Gastrocnemius medialis (tissue), 4 donors: ENCODE data around the gene OR2AJ1.

Experiments
- POLR2A ChIP-seq, 2 donors: fragments of 450-650 bp; IDR thresholded peaks; one replicate each; pipeline ENCODE4 v1.6.1; 2017; ENCODE audit warnings: antibody characterized with exemption in 2 of 2, mild to moderate bottlenecking in 2 of 2, moderate library complexity in 2 of 2
- TF ChIP-seq, protein P1 (sequence below), 5 experiments: fragments of 450-650 bp in 3 of 5; fragments of 200-600 bp in 2 of 5; sonication (generic) in 2 of 5; IDR thresholded peaks in 4 of 5; conservative IDR thresholded peaks in 1 of 5; 1 replicate in 4 of 5; 2 replicates in 1 of 5; pipeline ENCODE4 v1.5.1; 2016 to 2019; ENCODE audit warnings: antibody characterized with exemption in 5 of 5, mild to moderate bottlenecking in 3 of 5, moderate library complexity in 3 of 5

DNA sequence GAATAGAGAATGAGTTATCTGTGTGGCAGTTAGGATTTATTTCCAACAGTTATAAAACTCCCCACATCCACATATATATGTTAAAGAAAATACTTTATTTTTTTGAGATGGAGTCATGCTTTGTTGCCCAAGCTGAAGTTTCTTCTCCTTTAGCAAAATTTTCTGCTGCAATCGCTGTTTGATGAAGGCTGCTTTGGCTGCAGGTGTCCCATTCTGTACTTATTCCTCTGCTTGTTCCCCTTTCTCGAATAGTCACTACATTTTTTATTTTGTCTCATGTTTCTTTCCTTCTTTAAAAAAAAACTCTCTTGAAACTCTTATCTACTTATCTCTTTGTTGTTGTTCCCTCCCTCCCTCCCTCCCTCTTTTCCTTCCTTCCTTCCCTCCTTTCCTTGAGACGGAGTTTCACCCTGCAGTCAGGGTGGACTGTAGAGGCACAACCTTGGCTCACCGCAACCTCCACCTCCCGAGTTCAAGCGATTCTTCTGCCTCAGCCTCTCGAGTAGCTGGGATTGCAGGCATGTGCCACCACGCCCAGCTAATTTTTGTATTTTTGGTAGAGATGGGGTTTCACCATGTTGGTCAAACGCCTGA lies 18.7 kb upstream of the OR2AJ1 start:
- TF ChIP-seq, protein P1, sequence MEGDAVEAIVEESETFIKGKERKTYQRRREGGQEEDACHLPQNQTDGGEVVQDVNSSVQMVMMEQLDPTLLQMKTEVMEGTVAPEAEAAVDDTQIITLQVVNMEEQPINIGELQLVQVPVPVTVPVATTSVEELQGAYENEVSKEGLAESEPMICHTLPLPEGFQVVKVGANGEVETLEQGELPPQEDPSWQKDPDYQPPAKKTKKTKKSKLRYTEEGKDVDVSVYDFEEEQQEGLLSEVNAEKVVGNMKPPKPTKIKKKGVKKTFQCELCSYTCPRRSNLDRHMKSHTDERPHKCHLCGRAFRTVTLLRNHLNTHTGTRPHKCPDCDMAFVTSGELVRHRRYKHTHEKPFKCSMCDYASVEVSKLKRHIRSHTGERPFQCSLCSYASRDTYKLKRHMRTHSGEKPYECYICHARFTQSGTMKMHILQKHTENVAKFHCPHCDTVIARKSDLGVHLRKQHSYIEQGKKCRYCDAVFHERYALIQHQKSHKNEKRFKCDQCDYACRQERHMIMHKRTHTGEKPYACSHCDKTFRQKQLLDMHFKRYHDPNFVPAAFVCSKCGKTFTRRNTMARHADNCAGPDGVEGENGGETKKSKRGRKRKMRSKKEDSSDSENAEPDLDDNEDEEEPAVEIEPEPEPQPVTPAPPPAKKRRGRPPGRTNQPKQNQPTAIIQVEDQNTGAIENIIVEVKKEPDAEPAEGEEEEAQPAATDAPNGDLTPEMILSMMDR (IDR thresholded peaks at IDR 0.05 in 4 of 5, conservative IDR thresholded peaks at IDR 0.05 in 1 of 5) = no peak
- no peak for TF ChIP-seq POLR2A (IDR thresholded peaks at IDR 0.05)
